GM19238 (cell line): ENCODE data around the gene ARFRP1.
A peak's percentile ranks its signal among the peaks of the same experiment; 100 is the strongest.

ENCODE experiments used
- DNase-seq: peaks from one replicate; pipeline ENCODE4 v3.0.0; 2011; ENCODE audit warnings: low spot score; ENCODE audit not compliant: insufficient read length

ARFRP1 gene

DNA sequence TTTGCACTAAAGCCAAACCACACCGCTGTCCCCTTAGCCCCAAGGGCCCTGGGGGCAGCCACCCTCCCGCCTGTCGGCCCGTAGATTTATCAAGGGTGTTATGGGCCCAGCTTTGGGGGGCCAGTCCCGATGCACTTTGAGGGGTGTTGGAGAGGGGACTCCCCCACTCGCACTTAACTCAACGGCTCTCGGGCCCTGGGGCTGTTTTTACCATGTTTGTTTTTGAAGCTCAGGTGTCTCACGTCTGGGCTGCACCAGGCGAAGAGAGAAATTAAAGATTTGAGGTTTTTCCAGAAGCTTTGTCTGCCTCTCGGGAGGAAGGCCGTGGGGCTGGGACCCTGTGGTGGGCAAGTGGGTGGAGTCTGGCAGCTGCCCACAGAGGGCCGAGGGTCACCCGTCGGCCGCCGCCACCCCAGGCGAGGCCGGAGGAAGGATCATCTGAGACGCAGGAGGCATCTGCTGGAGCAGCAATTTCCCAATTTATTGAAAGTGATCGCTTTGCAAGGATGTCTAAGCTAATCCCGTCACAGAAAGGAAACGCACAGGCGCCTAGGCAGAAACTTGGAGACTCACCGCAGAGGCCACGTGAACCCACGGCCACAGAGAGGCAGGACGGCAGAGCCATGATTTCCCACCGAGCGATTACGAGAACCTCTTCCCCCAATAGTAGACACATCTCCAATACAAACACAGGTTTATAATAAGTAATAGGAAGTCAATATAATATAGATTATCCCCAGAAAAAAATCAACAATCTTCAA is 35.6 kb upstream of the ARFRP1 start:
- DNase-seq, result no peak

DNA sequence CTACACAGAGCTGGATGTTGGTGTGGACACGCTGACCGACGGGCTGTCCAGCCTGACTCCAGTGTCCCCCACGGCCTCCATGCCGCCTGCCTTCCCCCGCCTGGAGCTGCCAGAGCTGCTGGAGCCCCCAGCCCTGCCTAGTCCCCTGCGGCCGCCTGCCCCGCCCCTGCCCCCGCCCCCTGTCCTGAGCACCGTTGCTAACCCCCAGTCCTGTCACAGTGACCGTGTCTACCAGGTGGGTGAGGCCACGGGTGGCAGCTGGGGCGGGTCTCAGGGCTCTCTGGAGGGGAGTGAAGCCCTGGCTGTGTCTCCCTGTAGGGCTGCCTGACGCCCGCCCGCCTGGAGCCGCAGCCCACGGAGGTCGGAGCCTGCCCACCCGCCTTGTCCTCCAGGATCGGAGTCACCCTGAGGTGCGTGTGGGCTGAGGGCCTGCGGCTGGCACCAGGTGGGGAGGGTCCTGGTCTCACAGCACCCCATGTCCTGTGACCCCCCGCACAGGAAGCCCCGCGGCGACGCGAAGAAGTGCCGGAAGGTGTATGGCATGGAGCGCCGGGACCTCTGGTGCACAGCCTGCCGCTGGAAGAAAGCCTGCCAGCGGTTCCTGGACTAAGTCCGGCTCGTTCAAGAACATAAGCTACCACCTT is 34.7 kb upstream of the ARFRP1 start:
- no peak for DNase-seq

DNA sequence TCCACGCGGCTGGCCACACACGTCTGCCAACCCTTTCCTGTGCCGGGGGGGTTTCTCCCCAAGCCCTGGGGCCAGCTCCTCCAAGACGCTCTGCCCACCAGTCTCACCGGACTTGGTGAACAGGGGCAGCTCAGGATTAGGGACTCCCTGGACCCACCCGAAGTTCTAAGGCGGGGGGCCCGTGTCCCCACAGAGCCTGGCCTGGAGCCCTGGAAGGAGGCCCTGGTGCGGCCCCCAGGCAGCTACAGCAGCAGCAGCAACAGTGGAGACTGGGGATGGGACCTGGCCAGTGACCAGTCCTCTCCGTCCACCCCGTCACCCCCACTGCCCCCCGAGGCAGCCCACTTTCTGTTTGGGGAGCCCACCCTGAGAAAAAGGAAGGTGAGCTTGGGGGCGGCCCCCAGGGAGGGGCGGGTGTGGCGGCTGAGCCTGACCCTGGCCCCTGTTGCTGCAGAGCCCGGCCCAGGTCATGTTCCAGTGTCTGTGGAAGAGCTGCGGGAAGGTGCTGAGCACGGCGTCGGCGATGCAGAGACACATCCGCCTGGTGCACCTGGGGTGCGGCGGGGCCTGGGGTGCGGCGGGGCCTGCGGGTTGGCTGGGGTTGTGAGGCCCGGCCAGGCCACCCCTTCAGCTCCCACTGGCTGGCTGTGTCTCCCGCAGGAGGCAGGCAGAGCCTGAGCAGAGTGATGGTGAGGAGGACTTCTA is 34.1 kb upstream of the ARFRP1 start:
- DNase-seq, result no peak

DNA sequence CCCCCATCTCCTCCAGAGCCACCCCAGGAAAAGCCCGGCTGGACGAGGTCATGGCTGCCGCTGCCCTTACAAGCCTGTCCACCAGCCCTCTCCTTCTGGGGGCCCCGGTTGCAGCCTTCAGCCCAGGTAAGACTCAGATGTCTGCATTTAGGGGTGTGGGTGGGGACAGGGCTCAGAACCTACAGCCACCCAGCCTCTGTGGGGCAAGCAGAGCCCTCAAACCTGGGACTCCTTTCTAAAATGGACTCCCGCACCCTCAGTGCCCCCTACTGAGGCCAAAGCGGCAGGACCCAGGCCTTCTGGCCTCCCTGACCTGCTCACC is 33.5 kb upstream of the ARFRP1 start:
- no peak for DNase-seq

DNA sequence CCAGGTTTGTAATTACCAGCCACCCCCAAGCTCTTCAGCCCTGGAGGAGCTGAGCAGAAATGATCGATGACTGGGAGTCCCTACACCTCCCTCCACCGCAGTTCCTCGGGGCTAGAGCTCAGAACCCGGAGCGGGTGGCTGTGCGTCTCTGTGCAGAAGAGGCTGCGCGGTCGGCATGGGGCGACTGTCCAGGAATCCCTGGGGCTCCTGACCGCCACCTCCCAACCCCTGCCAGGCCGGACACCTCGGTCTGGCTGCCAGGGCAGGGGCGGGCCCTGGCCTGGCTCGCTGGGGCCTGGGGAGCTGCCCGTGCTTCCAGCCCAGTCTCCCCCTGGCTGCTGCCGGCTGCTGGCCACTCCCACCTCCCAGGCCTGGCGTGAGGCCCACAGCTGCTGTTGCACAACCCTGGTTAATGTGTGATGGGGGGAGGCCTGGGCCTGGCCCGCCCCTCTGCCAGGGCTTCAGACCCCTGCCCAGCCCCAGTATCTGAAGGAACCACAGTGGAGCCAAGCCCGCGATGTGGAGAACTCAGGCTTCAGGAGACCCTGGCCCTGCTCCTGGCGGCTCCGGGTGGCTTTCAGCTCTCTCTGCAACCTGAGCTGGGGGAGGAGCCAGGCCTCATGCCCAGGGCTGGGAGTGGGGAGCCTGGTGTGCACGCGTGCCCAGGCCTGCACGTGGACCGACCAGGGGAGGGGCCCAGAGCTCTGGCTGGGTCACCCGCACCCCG is 33.0 kb upstream of the ARFRP1 start:
- DNase-seq, result peak; percentile 83

DNA sequence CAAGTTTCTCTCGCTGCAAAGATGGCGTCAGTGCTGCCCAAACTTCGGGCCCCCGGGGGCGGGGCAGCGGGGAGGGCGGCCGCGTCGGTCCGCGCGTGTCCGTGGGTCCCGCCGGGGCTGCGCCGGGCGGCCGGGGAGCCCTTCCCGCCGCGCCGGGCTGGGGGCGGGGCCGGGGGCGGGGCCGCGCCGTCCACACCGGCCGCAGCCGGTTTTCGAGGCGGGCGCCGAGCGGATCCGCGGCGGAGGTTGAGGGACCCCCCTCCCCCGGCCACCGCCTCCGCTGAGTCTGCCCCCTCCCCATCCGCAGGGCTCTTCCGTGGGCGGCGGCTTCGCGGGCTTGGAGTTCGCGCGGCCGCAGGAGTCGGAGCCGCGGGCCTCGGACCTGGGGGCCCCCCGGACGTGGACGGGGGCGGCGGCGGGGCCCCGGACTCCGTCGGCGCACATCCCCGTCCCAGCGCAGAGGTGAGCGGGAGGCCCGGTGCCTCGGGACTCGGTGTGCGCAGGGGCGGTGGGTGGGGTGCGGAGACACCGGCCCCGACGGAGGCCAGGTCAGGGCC is 32.4 kb upstream of the ARFRP1 start:
- DNase-seq, result peak; percentile 69

DNA sequence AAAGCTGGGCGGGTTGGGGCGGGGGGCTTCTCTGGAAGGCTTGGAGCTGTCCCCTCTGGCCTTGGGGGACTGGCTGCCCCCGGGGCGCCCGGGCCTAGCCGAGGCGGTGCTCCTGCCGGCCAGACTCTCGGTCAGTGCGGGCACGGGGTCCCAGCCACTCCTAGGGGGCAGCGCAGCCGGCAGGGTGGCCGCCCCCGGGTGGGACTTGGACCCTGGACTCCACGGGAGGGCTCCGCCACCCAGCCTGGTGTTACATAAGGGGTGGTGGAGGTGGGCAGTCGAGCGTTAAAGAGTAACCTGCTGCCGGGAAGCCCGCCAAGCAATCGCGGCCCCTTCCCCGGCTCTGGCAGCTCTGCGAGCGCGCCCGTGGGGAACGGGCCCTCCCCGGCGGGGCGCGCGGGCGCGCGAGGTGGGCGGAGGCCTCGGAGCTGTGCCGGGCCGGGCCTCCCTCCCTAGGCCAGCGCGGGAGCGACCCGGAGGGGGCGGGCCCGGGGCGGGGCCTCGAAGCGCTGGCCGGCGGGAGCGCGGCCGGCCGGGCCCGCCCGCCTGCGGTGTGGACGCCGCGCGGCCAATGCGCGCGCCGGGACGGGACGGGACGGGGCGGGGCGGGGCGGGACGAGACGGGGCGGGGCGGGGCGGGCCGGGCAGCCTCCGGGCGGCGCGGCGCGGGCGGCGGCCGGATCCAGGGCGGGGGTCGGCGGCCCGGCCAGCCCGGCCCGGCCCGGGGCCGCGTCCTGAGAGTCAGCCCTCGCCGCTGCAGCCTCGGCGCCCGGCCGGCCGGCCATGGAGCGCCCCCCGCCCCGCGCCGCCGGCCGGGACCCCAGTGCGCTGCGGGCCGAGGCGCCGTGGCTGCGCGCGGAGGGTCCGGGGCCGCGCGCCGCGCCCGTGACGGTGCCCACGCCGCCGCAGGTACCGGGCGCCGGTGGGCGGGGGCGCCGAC is 31.6 kb upstream of the ARFRP1 start, which contains the start of gene SLC2A4RG:
TSS of gene SLC2A4RG (plus strand) at position 647 of the 940 bp plus-strand sequence. CDS start at position 784, 137 bp downstream.
- peak; percentile 96 for DNase-seq

DNA sequence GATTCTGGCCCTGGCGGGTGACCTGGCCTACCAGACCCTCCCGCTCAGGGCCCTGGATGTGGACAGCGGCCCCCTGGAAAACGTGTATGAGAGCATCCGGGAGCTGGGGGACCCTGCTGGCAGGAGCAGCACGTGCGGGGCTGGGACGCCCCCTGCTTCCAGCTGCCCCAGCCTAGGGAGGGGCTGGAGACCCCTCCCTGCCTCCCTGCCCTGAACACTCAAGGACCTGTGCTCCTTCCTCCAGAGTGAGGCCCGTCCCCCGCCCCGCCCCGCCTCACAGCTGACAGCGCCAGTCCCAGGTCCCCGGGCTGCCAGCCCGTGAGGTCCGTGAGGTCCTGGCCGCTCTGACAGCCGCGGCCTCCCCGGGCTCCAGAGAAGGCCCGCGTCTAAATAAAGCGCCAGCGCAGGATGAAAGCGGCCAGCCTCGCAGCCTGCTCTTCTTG is 30.9 kb upstream of the ARFRP1 start:
- DNase-seq, result no peak

DNA sequence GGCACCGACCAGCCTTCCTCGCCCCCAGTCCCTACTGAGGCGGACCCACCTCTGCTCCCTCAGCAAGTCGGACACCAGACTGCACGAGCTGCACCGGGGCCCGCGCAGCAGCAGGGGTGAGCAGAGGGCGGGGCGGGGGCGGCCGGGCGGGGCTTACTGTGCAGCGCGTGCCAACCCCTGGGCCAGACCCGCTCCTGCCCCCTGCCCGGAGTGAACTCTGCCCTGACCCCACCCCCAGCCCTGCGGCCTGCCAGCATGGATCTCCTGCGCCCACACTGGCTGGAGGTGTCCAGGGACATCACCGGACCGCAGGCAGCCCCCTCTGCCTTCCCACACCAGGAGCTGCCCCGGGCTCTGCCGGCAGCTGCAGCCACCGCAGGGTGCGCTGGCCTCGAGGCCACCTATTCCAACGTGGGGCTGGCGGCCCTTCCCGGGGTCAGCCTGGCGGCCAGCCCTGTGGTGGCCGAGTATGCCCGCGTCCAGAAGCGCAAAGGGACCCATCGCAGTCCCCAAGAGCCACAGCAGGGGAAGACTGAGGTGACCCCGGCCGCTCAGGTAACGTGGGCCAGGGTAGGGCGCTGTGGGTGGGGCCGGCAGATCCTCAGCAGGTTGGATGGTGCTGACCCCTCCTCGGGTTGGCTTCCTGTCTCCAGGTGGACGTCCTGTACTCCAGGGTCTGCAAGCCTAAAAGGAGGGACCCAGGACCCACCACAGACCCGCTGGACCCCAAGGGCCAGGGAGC is 30.3 kb upstream of the ARFRP1 start:
- DNase-seq, result peak; percentile 64

DNA sequence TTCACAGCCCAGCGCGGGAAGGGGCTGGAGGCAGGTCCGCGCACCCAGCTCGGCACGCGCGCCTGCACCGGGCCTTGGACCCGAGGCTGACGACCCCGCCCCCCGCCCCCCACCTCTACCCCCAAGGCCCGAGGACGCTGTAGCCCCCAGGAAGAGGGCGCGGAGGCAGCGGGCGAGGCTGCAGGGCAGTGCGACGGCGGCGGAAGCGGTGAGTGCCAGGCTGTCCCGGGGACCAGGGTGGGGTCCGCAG is 29.8 kb upstream of the ARFRP1 start:
- DNase-seq, result no peak

DNA sequence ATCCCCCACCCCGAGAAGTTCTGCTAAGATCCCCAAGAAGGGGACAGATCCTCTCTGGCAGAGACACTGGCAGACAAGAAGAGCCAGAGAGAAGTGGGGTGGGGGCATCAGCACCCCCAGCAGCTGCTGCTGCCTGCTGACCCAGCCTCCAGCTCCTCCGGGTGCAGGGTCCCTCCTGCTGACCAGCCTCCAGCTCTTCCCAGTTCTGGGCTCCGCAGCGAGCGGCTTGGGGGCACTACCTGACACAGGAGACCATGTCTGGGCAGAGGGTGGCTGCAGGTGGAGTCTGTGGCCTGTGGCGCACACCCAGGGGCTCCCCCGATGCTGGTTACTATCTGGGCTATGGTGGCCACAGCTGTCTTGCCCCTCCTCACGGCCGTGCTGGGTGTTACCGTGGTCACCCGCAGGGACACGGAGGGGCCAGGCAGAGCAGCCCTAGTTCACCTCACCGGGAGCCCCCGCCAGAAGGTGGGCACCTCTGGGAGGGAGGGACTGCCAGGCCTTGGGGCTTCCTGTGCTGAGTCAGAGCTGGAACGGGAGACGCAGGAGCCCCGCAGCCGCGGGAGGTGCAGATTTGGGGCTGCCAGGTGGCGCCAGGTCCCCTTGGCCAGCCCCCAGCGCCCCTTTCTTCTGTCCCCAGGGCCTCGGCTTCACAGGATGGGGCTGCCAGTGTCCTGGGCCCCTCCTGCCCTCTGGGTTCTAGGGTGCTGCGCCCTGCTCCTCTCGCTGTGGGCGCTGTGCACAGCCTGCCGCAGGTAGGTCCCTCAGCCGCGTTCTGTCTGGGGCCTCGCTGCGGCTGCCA is 29.3 kb upstream of the ARFRP1 start:
- peak; percentile 67 for DNase-seq

DNA sequence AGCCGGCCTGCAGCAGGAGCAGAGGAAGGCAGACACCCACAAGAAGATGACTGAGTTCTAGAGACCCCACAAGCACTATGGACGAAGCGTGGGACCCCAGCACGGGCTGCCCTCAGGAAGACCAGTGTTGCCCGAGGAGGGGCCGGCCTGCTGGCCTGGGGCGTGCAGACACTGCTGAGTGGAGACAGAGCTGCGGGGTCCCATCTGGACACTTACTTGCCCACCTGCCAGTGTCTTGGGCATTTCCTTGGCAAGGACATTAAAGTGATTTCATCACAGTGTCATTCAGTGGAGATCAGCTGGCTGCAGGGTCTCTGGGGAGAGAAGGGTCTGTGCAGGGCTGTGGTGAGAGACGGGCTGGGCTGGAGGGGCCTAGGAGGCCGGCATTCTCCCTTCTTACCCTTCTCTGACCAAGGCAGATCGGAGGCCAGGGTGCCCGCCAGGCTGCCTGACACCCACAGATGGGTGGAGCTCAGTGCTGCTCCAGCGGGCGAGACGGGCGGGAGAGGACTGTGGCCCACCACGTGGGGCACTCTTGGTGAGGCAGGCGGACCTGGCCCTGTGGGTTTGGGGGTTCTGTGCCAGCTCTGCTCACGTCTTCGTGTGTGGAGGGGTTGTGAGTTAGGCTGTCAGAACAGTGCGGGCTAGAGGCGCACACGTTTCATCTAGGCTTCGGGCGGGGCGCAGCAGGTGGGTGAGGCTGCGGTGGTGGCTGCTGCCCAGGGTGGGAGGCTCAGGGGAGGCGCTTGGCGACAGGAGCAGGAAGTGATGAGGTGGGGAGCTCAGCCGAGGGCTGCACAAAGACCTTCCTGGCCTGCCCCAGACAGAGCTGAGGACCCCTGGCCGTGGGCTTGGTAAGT is 28.3 kb upstream of the ARFRP1 start, which contains the start of gene LIME1:
TSS of gene LIME1 (plus strand) at position 806 of the 860 bp plus-strand sequence. CDS start 886 bp downstream, outside the sequence.
- peak; percentile 71 for DNase-seq

DNA sequence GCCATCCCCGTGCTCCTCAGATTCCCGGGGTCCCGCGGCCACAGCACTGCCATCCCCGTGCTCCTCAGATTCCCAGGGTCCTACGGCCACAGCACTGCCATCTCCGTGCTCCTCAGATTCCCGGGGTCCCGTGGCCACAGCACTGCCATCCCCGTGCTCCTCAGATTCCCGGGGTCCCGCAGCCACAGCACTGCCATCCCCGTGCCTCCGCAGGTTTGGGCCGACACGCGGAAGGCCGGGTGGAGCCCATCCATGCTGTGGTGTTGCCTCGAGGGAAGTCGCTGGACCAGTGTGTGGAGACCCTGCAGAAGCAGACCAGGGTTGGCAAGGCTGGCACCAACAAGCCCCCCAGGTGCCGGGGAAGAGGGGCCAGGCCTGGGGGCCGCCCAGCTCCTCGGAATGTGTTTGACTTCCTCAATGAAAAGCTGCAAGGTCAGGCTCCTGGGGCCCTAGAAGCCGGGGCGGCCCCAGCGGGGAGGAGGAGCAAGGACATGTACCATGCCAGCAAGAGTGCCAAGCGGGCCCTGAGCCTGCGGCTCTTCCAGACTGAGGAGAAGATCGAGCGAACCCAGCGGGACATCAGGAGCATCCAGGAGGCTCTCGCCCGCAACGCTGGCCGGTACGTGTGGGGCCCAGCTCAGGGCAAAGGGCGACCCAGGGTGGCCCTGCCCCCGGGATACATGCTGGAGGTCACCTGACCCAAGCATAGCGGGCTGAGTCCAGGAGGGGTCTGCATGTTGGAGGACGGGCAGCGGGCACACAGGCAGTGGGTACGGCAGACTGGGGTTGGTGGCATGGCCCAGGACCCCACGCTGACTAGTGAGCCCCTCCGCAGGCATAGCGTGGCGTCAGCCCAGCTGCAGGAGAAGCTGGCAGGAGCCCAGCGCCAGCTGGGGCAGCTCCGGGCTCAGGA is 27.4 kb upstream of the ARFRP1 start:
- DNase-seq, result no peak

DNA sequence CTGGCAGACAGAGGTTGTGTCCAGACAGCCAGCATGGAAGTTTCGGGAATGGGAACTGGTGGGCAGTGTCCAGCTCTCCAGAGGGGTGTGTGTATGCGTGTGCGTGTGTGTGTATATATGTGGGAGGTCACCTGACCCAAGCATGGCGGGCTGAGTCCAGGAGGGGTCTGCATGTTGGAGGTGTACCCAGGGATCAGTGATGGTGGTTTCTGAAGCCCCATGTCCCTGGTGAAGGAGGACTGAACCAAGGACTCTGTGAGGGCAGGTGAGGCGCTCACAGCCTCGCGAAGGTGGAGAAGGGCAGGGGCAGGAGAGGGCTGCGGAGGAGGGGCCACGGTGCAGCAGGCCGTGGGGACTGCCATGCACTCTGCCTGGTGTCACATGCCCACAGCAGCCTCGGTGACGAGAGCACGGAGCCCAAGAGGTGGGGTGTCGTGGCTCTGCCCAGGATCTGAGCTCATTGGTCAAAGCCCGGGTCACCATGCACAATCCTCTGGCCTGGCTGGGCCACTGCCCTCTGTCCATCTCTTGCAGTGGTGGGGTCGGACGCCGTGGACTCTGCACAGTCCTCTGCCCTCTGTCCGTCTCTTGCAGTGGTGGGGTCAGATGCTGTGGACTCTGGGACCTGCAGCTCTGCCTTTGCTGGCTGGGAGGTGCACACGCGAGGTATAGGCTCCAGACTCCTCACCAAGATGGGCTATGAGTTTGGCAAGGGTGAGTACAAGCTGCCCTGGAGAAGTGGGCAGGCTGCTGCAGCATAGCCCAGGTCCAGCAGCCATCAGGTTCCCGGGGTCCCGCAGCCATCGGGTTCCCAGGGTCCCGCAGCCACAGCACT is 26.6 kb upstream of the ARFRP1 start:
- no peak for DNase-seq

DNA sequence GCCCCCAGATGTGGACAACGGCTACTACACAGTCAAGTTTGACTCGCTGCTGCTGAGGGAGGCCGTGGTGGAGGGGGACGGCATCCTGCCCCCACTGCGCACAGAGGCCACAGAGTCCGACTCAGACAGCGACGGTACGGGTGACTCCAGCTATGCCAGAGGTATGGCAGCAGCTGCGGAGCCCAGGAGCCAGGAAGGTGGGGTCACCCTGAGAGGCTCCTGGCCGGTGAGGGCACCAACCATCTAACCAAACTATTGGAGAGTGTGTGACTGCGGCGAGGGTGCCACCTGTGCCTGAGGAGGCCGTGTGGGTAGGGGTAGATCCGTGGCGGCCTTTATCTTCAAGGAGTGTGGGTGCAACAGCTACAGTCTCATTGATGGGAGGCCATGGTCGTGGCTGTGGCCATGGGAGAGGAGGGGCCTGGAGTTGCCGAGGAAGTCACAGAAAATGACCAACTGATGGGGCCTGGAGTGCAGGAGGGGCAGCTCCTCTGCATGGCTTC is 25.9 kb upstream of the ARFRP1 start:
- DNase-seq, result no peak

DNA sequence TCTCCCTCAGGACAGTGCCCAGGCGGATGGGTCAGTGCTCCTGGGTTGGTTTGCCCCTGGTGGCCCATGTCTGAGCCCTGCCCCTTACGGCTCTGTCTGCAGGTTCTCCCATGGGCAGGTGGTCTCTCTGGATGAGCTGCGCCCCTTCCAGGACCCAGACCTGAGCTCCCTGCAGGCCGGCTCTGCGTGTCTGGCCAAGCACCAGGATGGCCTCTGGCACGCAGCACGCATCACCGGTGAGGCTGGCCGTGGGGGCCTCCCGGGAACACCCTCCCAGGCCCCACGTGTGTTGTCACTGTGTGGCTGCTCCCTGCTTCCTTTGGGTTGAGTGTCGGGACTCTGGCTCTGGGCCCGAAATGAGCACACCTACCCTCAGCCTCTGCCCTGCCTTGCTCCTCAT is 25.3 kb upstream of the ARFRP1 start:
- no peak for DNase-seq
